HG03575 (cell line): ENCODE measurements around the gene FALEC.

ENCODE experiments used
- ATAC-seq: cut with Tn5 transposase; IDR thresholded peaks from one replicate; pipeline ENCODE4 v1.9.1; 2021; ENCODE audit not compliant: unreplicated experiment, insufficient number of reproducible peaks, low FRiP score; ENCODE audit errors: extremely low read depth

FALEC gene

GRCh38 chr1:150555198-150555970, 39.8 kb downstream of the FALEC start:
- ATAC-seq, result no peak

- ATAC-seq, result no peak
These were observed 40.7 kb downstream of the FALEC start for GRCh38 chr1:150555971-150556865.

GRCh38 chr1:150557065-150557600, 41.6 kb downstream of the FALEC start:
- no peak for ATAC-seq

GRCh38 chr1:150557813-150558212, 42.3 kb downstream of the FALEC start:
- no peak for ATAC-seq

- ATAC-seq, result no peak
These were observed 42.8 kb downstream of the FALEC start for GRCh38 chr1:150558303-150558704.

- ATAC-seq, result no peak
These were observed 43.5 kb downstream of the FALEC start for GRCh38 chr1:150558761-150559655.

- no peak for ATAC-seq
These were observed 44.1 kb downstream of the FALEC start for GRCh38 chr1:150559656-150560010.

- ATAC-seq, result no peak
These were observed 44.5 kb downstream of the FALEC start for GRCh38 chr1:150560011-150560438.

- ATAC-seq, result no peak
These were observed 45.2 kb downstream of the FALEC start for GRCh38 chr1:150560576-150561253.

- ATAC-seq, result no peak
These were observed 45.9 kb downstream of the FALEC start for GRCh38 chr1:150561254-150561973.

GRCh38 chr1:150561974-150562445, 46.5 kb downstream of the FALEC start:
- no peak for ATAC-seq

GRCh38 chr1:150562446-150563339, 47.1 kb downstream of the FALEC start:
- no peak for ATAC-seq

GRCh38 chr1:150563340-150564038, 47.9 kb downstream of the FALEC start:
- no peak for ATAC-seq

GRCh38 chr1:150564051-150564991, 48.8 kb downstream of the FALEC start:
- ATAC-seq, result no peak
